SK-N-SH treated with all-trans-retinoic acid at 6 μM for 48 hours (cell line): ENCODE results near the gene ZNF709.
"Not testable (repeated sequence)": the region's sequence is repeated elsewhere in the genome, so short reads cannot be mapped to it uniquely, and the experiment has no call there.

Source experiments
- ATAC-seq: fragments of 200-7000 bp; cut with Tn5 transposase; 3 replicates; pipeline ENCODE4 v1.9.1; 2020; ENCODE audit warnings: mild to moderate bottlenecking, moderate library complexity
- ARNTL ChIP-seq: fragments of 450-650 bp; formaldehyde crosslinking; IDR thresholded peaks from 2 replicates; pipeline ENCODE4 v1.5.0; 2020; ENCODE audit warnings: low read depth, mild to moderate bottlenecking, moderate library complexity, borderline replicate concordance
- BACH2 ChIP-seq: fragments of 250-450 bp; sonication (Bioruptor Pico); IDR thresholded peaks from 2 replicates; pipeline ENCODE4 v1.9.0; 2021; ENCODE audit warnings: mild to moderate bottlenecking, borderline replicate concordance
- CREB5 ChIP-seq: fragments of 250-450 bp; sonication (Bioruptor Pico); IDR thresholded peaks from 2 replicates; pipeline ENCODE4 v1.5.1; 2020; ENCODE audit warnings: low read depth, mild to moderate bottlenecking, moderate library complexity
- CSRNP3 ChIP-seq: fragments of 250-450 bp; sonication (Bioruptor Pico); IDR thresholded peaks from 2 replicates; pipeline ENCODE4 v1.5.1; 2021; ENCODE audit warnings: mild to moderate bottlenecking, moderate library complexity
- ESRRG ChIP-seq: fragments of 250-450 bp; sonication (Bioruptor Pico); IDR thresholded peaks from 2 replicates; pipeline ENCODE4 v1.6.1; 2021; ENCODE audit warnings: mild to moderate bottlenecking
- GLIS3 ChIP-seq: fragments of 250-450 bp; sonication (Bioruptor Pico); IDR thresholded peaks from 2 replicates; pipeline ENCODE4 v1.5.0; 2020; ENCODE audit warnings: mild to moderate bottlenecking, moderate library complexity
- ISL1 ChIP-seq: fragments of 250-450 bp; sonication (Bioruptor Pico); IDR thresholded peaks from 2 replicates; pipeline ENCODE4 v2.1.2; 2022; ENCODE audit warnings: mild to moderate bottlenecking, moderate library complexity
- OSR1 ChIP-seq: fragments of 250-450 bp; sonication (Bioruptor Pico); IDR thresholded peaks from 2 replicates; pipeline ENCODE4 v1.8.0; 2022; ENCODE audit warnings: moderate library complexity, mild to moderate bottlenecking, inconsistent platforms
- PPARA ChIP-seq: fragments of 250-450 bp; sonication (Bioruptor Pico); IDR thresholded peaks from 2 replicates; pipeline ENCODE4 v1.5.0; 2020; ENCODE audit warnings: mild to moderate bottlenecking, borderline replicate concordance
- RARB ChIP-seq: fragments of 250-450 bp; sonication (Bioruptor Pico); IDR thresholded peaks from 2 replicates; pipeline ENCODE4 v1.8.0; 2021; ENCODE audit warnings: mild to moderate bottlenecking, moderate library complexity
- SNAI2 ChIP-seq: fragments of 250-450 bp; sonication (Bioruptor Pico); IDR thresholded peaks from 2 replicates; pipeline ENCODE4 v1.5.0; 2020; ENCODE audit warnings: mild to moderate bottlenecking, moderate library complexity
- TCF4 ChIP-seq: fragments of 250-450 bp; sonication (Bioruptor Pico); IDR thresholded peaks from 2 replicates; pipeline ENCODE4 v1.8.0; 2021; ENCODE audit warnings: mild to moderate bottlenecking, moderate library complexity, borderline replicate concordance
- TOX ChIP-seq: fragments of 250-450 bp; sonication (Bioruptor Pico); IDR thresholded peaks from 2 replicates; pipeline ENCODE4 v1.8.0; 2021; ENCODE audit warnings: mild to moderate bottlenecking, moderate library complexity, borderline replicate concordance
- TSHZ2 ChIP-seq: fragments of 250-450 bp; sonication (Bioruptor Pico); IDR thresholded peaks from 2 replicates; pipeline ENCODE4 v1.5.0; 2020; ENCODE audit warnings: mild to moderate bottlenecking, moderate library complexity
- ZC3H10 ChIP-seq: fragments of 250-450 bp; sonication (Bioruptor Pico); IDR thresholded peaks from 2 replicates; pipeline ENCODE4 v1.5.1; 2021; ENCODE audit warnings: mild to moderate bottlenecking, moderate library complexity
- ZNF565 ChIP-seq: fragments of 450-650 bp; formaldehyde crosslinking; conservative IDR thresholded peaks from 2 replicates; pipeline ENCODE4 v1.5.0; 2020; ENCODE audit warnings: low read depth, mild to moderate bottlenecking, moderate library complexity
- ZNF70 ChIP-seq: fragments of 450-650 bp; formaldehyde crosslinking; IDR thresholded peaks from 2 replicates; pipeline ENCODE4 v1.5.0; 2020; ENCODE audit warnings: mild to moderate bottlenecking, moderate library complexity
- ZNF8 ChIP-seq: fragments of 450-650 bp; formaldehyde crosslinking; IDR thresholded peaks from 2 replicates; pipeline ENCODE4 v1.5.0; 2020; ENCODE audit warnings: mild to moderate bottlenecking, moderate library complexity
- TF ChIP-seq, protein P1 (sequence below): fragments of 250-450 bp; sonication (Bioruptor Pico); IDR thresholded peaks from 2 replicates; pipeline ENCODE4 v1.8.0; 2020; ENCODE audit warnings: mild to moderate bottlenecking, moderate library complexity, borderline replicate concordance
- TF ChIP-seq, protein P2 (sequence below): fragments of 250-450 bp; sonication (Bioruptor Pico); IDR thresholded peaks from 2 replicates; pipeline ENCODE4 v1.8.0; 2021; ENCODE audit warnings: low read depth, mild to moderate bottlenecking, moderate library complexity, borderline replicate concordance

ZNF709 gene

GRCh38 chr19:12481781-12482508 is 2.7 kb downstream of the ZNF709 start:
- no peak for ATAC-seq
- TF ChIP-seq ISL1 (no peak), SNAI2 (CRISPR knock-in tag) (no peak), ZNF8 (no peak), GLIS3 (CRISPR knock-in tag) (no peak), ZNF70 (CRISPR knock-in tag) (no peak), TSHZ2 (CRISPR knock-in tag) (no peak), ESRRG (CRISPR knock-in tag) (no peak), ARNTL (CRISPR knock-in tag) (no peak), CREB5 (CRISPR knock-in tag) (no peak), BACH2 (CRISPR knock-in tag) (no peak), TCF4 (CRISPR knock-in tag) (no peak), TOX (CRISPR knock-in tag) (no peak), ZNF565 (CRISPR knock-in tag) (no peak), ZC3H10 (no peak), CSRNP3 (no peak), RARB (no peak), OSR1 (CRISPR knock-in tag) (no peak)
- TF ChIP-seq, protein P1, sequence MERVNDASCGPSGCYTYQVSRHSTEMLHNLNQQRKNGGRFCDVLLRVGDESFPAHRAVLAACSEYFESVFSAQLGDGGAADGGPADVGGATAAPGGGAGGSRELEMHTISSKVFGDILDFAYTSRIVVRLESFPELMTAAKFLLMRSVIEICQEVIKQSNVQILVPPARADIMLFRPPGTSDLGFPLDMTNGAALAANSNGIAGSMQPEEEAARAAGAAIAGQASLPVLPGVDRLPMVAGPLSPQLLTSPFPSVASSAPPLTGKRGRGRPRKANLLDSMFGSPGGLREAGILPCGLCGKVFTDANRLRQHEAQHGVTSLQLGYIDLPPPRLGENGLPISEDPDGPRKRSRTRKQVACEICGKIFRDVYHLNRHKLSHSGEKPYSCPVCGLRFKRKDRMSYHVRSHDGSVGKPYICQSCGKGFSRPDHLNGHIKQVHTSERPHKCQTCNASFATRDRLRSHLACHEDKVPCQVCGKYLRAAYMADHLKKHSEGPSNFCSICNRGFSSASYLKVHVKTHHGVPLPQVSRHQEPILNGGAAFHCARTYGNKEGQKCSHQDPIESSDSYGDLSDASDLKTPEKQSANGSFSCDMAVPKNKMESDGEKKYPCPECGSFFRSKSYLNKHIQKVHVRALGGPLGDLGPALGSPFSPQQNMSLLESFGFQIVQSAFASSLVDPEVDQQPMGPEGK (CRISPR knock-in tag), result no peak

- no peak for ATAC-seq
- TF ChIP-seq, protein P2, sequence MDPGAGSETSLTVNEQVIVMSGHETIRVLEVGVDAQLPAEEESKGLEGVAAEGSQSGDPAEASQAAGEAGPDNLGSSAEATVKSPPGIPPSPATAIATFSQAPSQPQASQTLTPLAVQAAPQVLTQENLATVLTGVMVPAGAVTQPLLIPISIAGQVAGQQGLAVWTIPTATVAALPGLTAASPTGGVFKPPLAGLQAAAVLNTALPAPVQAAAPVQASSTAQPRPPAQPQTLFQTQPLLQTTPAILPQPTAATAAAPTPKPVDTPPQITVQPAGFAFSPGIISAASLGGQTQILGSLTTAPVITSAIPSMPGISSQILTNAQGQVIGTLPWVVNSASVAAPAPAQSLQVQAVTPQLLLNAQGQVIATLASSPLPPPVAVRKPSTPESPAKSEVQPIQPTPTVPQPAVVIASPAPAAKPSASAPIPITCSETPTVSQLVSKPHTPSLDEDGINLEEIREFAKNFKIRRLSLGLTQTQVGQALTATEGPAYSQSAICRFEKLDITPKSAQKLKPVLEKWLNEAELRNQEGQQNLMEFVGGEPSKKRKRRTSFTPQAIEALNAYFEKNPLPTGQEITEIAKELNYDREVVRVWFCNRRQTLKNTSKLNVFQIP (CRISPR knock-in tag), result no peak
- TF ChIP-seq ESRRG (CRISPR knock-in tag) (no peak), PPARA (no peak)
- TF ChIP-seq, all 23 proteins: peak for 0
Observed at GRCh38 chr19:12478234-12478941, 6.2 kb downstream of the ZNF709 start.

- ATAC-seq, result not testable (repeated sequence)
Observed at GRCh38 chr19:12467651-12468050, 17.0 kb downstream of the ZNF709 start.
